Gastroesophageal sphincter (tissue), 4 donors: ENCODE results near the gene AFDN. TPM values are rescaled to one million over a fixed set of nuclear protein-coding genes. Genes with fewer than 3 reads are reported as not detected.

Experiments
- ATAC-seq: fragments of 150-250 bp; one replicate; pipeline ENCODE4 v1.9.1; 2016; ENCODE audit warnings: mild to moderate bottlenecking, moderate library complexity
- H3K27ac ChIP-seq, 4 donors: fragments of 200-600 bp; sonication (generic) in 3 of 4; 1 replicate in 3 of 4; 2 replicates in 1 of 4; pipeline ENCODE4 v1.5.1; 2016 to 2019
- H3K27me3 ChIP-seq: fragments of 200-600 bp; sonication (generic); one replicate; pipeline ENCODE4 v1.5.1; 2019
- H3K36me3 ChIP-seq, 2 donors: fragments of 200-600 bp; sonication (generic); one replicate each; pipeline ENCODE4 v1.5.1; 2019; ENCODE audit warnings: control low read depth in 1 of 2
- H3K4me1 ChIP-seq, 3 donors: fragments of 200-600 bp; sonication (generic); 1 replicate in 2 of 3; 2 replicates in 1 of 3; pipeline ENCODE4 v1.5.1; 2016 to 2019; ENCODE audit warnings: control low read depth in 2 of 3
- H3K4me3 ChIP-seq, 2 donors: fragments of 200-600 bp; sonication (generic); one replicate each; pipeline ENCODE4 v1.5.1; 2019; ENCODE audit warnings: mild to moderate bottlenecking in 1 of 2, moderate library complexity in 1 of 2
- H3K9me3 ChIP-seq, 3 donors: fragments of 200-600 bp; sonication (generic); one replicate each; pipeline ENCODE4 v1.5.1; 2017 to 2019; ENCODE audit warnings: control low read depth in 2 of 3
- CTCF ChIP-seq, 4 experiments: fragments of 200-600 bp in 2 of 4; fragments of 450-650 bp in 2 of 4; sonication (generic) in 1 of 4; IDR thresholded peaks; one replicate each; pipeline ENCODE4 v1.5.1; 2017 to 2019; ENCODE audit warnings: antibody characterized with exemption in 4 of 4, mild to moderate bottlenecking in 2 of 4, moderate library complexity in 2 of 4
- EP300 ChIP-seq: sonication (generic); formaldehyde crosslinking; IDR thresholded peaks from one replicate; pipeline ENCODE4 v1.6.1; 2017; ENCODE audit warnings: antibody characterized with exemption, mild to moderate bottlenecking
- POLR2A ChIP-seq, 2 donors: fragments of 450-650 bp; IDR thresholded peaks; one replicate each; pipeline ENCODE4 v1.6.1; 2017; ENCODE audit warnings: antibody characterized with exemption in 2 of 2, mild to moderate bottlenecking in 2 of 2, moderate library complexity in 1 of 2
- POLR2AphosphoS5 ChIP-seq: sonication (generic); formaldehyde crosslinking; IDR thresholded peaks from one replicate; pipeline ENCODE4 v1.6.1; 2017; ENCODE audit warnings: antibody characterized with exemption
- WGBS, 2 donors: methylation state at CpG; one replicate each; pipeline ENCODE4 v1.1.5; 2018; ENCODE audit warnings: low coverage in 1 of 2; 5-methylcytosine and 5-hydroxymethylcytosine counted together
- total RNA-seq, 4 donors: library from RNA; depleted of rRNA; stranded (reverse); fragments of >200 nt; gene quantifications; one replicate each; pipeline ENCODE4 v1.1.0, GENCODE V29; 2016

The AFDN gene
- total RNA-seq, 4 donors from 2014 or later: 60.7 to 98.4 (median 79.7) TPM

- H3K36me3 ChIP-seq: no peaks in the 10 kb centered on the region
- 86 to 91% methylated on average over 6 to 16 of the region's 43 CpGs for WGBS, 2 donors
- no peak overlapping the region for H3K27ac ChIP-seq
- peaks cover 0 to 7% (median 0%) of the 10 kb centered on the region in 3 donors for H3K4me1 ChIP-seq
- no peaks in the 10 kb centered on the region for H3K9me3 ChIP-seq
- H3K4me3 ChIP-seq: no peak overlapping the region
- H3K27me3 ChIP-seq: peaks cover 8% of the 10 kb centered on the region
- no peak for ATAC-seq
- TF ChIP-seq POLR2AphosphoS5 (no peak), EP300 (no peak), CTCF (IDR thresholded peaks at IDR 0.05) (no peak), POLR2A (IDR thresholded peaks at IDR 0.05) (no peak)
These were observed 151.2 kb downstream of the AFDN start for GRCh38 chr6:167977717-167978467.

- Histone ChIP-seq H3K27me3 (peaks cover 8% of the 10 kb centered on the region), H3K36me3 (no peaks in the 10 kb centered on the region), H3K27ac (no peak overlapping the region), H3K9me3 (no peaks in the 10 kb centered on the region), H3K4me3 (no peak overlapping the region), H3K4me1 (peaks cover 0 to 7% (median 0%) of the 10 kb centered on the region in 3 donors)
- TF ChIP-seq EP300 (no peak), POLR2A (IDR thresholded peaks at IDR 0.05) (no peak), CTCF (IDR thresholded peaks at IDR 0.05) (no peak), POLR2AphosphoS5 (no peak)
- 68% methylated on average over 6 to 7 of the region's 7 CpGs for WGBS, 2 donors
- ATAC-seq: no peak
These were observed 151.9 kb downstream of the AFDN start for GRCh38 chr6:167978607-167979006.

GRCh38 chr6:167979436-167980139 lies 152.9 kb downstream of the AFDN start:
- Histone ChIP-seq H3K36me3 (no peaks in the 10 kb centered on the region), H3K9me3 (no peaks in the 10 kb centered on the region), H3K27ac (no peak overlapping the region), H3K27me3 (peaks cover 8% of the 10 kb centered on the region), H3K4me3 (no peak overlapping the region), H3K4me1 (peaks cover 0 to 2% (median 0%) of the 10 kb centered on the region in 3 donors)
- WGBS, 2 donors: 84 to 91% methylated on average over 7 to 9 of the region's 12 CpGs
- no peak for ATAC-seq
- TF ChIP-seq POLR2A (IDR thresholded peaks at IDR 0.05) (no peak), EP300 (no peak)

- Histone ChIP-seq H3K27ac (no peak overlapping the region), H3K36me3 (no peaks in the 10 kb centered on the region), H3K27me3 (peaks cover 8% of the 10 kb centered on the region), H3K4me1 (no peaks in the 10 kb centered on the region), H3K4me3 (no peak overlapping the region), H3K9me3 (no peaks in the 10 kb centered on the region)
- TF ChIP-seq POLR2A (IDR thresholded peaks at IDR 0.05): no peak
- no peak for TF ChIP-seq CTCF (IDR thresholded peaks at IDR 0.05)
- TF ChIP-seq POLR2AphosphoS5: no peak
- no peak for TF ChIP-seq EP300
- 54 to 75% methylated on average over 3 of the region's 3 CpGs for WGBS, 2 donors
- no peak for ATAC-seq
These were observed 154.3 kb downstream of the AFDN start for GRCh38 chr6:167980911-167981580.

GRCh38 chr6:167981916-167982462 lies 155.3 kb downstream of the AFDN start:
- 30 to 63% methylated on average over 2 to 6 of the region's 7 CpGs for WGBS, 2 donors
- H3K4me3 ChIP-seq: no peak overlapping the region
- TF ChIP-seq POLR2AphosphoS5: no peak
- no peak for TF ChIP-seq CTCF (IDR thresholded peaks at IDR 0.05)
- TF ChIP-seq POLR2A (IDR thresholded peaks at IDR 0.05): no peak
- no peak for TF ChIP-seq EP300
- no peak for ATAC-seq
- H3K9me3 ChIP-seq: no peaks in the 10 kb centered on the region
- no peak overlapping the region for H3K27ac ChIP-seq
- H3K4me1 ChIP-seq: no peaks in the 10 kb centered on the region
- H3K27me3 ChIP-seq: peaks cover under 1% of the 10 kb centered on the region
- H3K36me3 ChIP-seq: no peaks in the 10 kb centered on the region
